ENCODE measurements around the gene IQSEC1.
A peak's percentile ranks its signal among the peaks of the same experiment; 100 is the strongest.

The IQSEC1 gene

GRCh38 chr3:12980596-12981290, 92.5 kb downstream of the IQSEC1 start:
- no peak for DNase-seq

- DNase-seq: no peak
Measured at GRCh38 chr3:12979947-12980487, 93.2 kb downstream of the IQSEC1 start.

GRCh38 chr3:12979151-12979946, 93.9 kb downstream of the IQSEC1 start:
- DNase-seq: no peak

GRCh38 chr3:12978682-12979081, 94.5 kb downstream of the IQSEC1 start:
- DNase-seq: no peak

- DNase-seq: no peak
Measured at GRCh38 chr3:12977117-12977808, 96.0 kb downstream of the IQSEC1 start.

GRCh38 chr3:12975748-12976522, 97.3 kb downstream of the IQSEC1 start:
- DNase-seq: no peak

- no peak for DNase-seq
Measured at GRCh38 chr3:12974819-12975218, 98.4 kb downstream of the IQSEC1 start.

- no peak for DNase-seq
Measured at GRCh38 chr3:12974334-12974733, 98.9 kb downstream of the IQSEC1 start.

GRCh38 chr3:12973827-12974226, 99.4 kb downstream of the IQSEC1 start:
- DNase-seq: no peak

GRCh38 chr3:12972781-12973702, 100.2 kb downstream of the IQSEC1 start:
- no peak for DNase-seq

- no peak for DNase-seq
Measured at GRCh38 chr3:12972043-12972442, 101.2 kb downstream of the IQSEC1 start.

- no peak for DNase-seq
Measured at GRCh38 chr3:12970684-12971083, 102.5 kb downstream of the IQSEC1 start.

- DNase-seq: no peak
Measured at GRCh38 chr3:12969486-12969885, 103.7 kb downstream of the IQSEC1 start.

- DNase-seq: no peak
Measured at GRCh38 chr3:12968541-12968940, 104.7 kb downstream of the IQSEC1 start.

- peak; percentile 92 for DNase-seq
Measured at GRCh38 chr3:12967606-12968351, 105.5 kb downstream of the IQSEC1 start.

GRCh38 chr3:12966847-12967605, 106.2 kb downstream of the IQSEC1 start:
- no peak for DNase-seq

GRCh38 chr3:12965999-12966846, 107.0 kb downstream of the IQSEC1 start:
- peak; percentile 64 for DNase-seq

GRCh38 chr3:12964711-12965612, 108.3 kb downstream of the IQSEC1 start:
- DNase-seq: no peak
